GM12878 (cell line): ENCODE results near the gene COL16A1. TPM values are rescaled to one million over a fixed set of nuclear protein-coding genes. Genes with fewer than 3 reads are reported as not detected.

ENCODE experiments used
- ATAC-seq: fragments of 200-7000 bp; cut with Tn5 transposase; 3 replicates; pipeline ENCODE4 v1.9.1; 2020; ENCODE audit warnings: mild to moderate bottlenecking, moderate library complexity
- BruUV-seq: library from RNA; stranded (reverse); fragments of 400-500 nt; replicated peaks from 2 replicates; lab custom pipeline; 2021; lab: Mats Ljungman, UMichigan
- CTCF ChIA-PET: fragments of 300-600 bp; sonication (Branson Sonifier 250); formaldehyde crosslinking; extraction: SDS; loops from one replicate; lab custom pipeline; 2021; ENCODE audit warnings: inconsistent platforms; lab: Yijun Ruan, JAX
- POLR2A ChIA-PET: fragments of 350-600 bp; formaldehyde crosslinking; extraction: SDS; loops from one replicate; lab custom pipeline; 2021; ENCODE audit warnings: inconsistent platforms; lab: Charles Lee
- RAD21 ChIA-PET: fragments of 300-600 bp; sonication (Branson Sonifier 250); formaldehyde crosslinking; loops from one replicate; lab custom pipeline; 2023; ENCODE audit warnings: antibody characterized with exemption; ENCODE audit not compliant: unreplicated experiment; lab: Charles Lee
- SMC1A ChIA-PET: fragments of 300-600 bp; sonication (Branson Sonifier 250); formaldehyde crosslinking; loops from one replicate; lab custom pipeline; 2023; ENCODE audit not compliant: unreplicated experiment, uncharacterized antibody; lab: Charles Lee
- DNase-seq: peaks from one replicate; pipeline ENCODE4 v3.0.0-alpha.2; 2011; ENCODE audit warnings: low read depth, low spot score
- FAIRE-seq: peaks from 3 replicates; lab custom pipeline; 2011; peaks lifted over from hg19 to GRCh38; lab: Jason Lieb, UNC
- H2AFZ ChIP-seq: 2 replicates; pipeline ENCODE4 v1.6.0; 2011; ENCODE audit warnings: low read depth, low read length, control low read depth; ENCODE audit not compliant: control insufficient read depth
- H3K27ac ChIP-seq: 2 replicates; pipeline ENCODE4 v1.5.1; 2011; ENCODE audit warnings: control low read depth; ENCODE audit not compliant: control insufficient read depth, insufficient read depth
- H3K27me3 ChIP-seq, 2 experiments: replicated peaks in 1 of 2; 2 replicates each; pipeline versions ENCODE4 v1.6.0 to v1.6.1; 2011; ENCODE audit warnings: low read length in 1 of 2; ENCODE audit not compliant: control insufficient read depth in 2 of 2, insufficient read depth in 2 of 2
- H3K36me3 ChIP-seq, 2 experiments: 2 replicates each; pipeline ENCODE4 v1.5.1; 2011; ENCODE audit warnings: low read length in 1 of 2; ENCODE audit not compliant: control insufficient read depth in 2 of 2, insufficient read depth in 2 of 2
- H3K4me1 ChIP-seq: 2 replicates; pipeline ENCODE4 v1.6.1; 2011; ENCODE audit warnings: mild to moderate bottlenecking, low read length, moderate library complexity, mixed read lengths; ENCODE audit not compliant: control insufficient read depth, insufficient read depth
- H3K4me2 ChIP-seq: 2 replicates; pipeline ENCODE4 v1.6.0; 2011; ENCODE audit warnings: control low read depth; ENCODE audit not compliant: control insufficient read depth, insufficient read depth
- H3K4me3 ChIP-seq: fragments of 200-600 bp; sonication (generic); 2 replicates; pipeline ENCODE4 v1.5.1; 2016
- H3K79me2 ChIP-seq: 2 replicates; pipeline ENCODE4 v1.6.0; 2011; ENCODE audit warnings: low read length; ENCODE audit not compliant: control insufficient read depth, insufficient read depth
- H3K9ac ChIP-seq: 2 replicates; pipeline ENCODE4 v1.8.0; 2011; ENCODE audit warnings: low read length, control low read depth, mixed read lengths; ENCODE audit not compliant: control insufficient read depth, insufficient read depth
- H3K9me3 ChIP-seq: replicated peaks from 3 replicates; pipeline ENCODE4 v1.5.1; 2011; ENCODE audit warnings: mild to moderate bottlenecking, low read length; ENCODE audit not compliant: control insufficient read depth, insufficient read depth
- H4K20me1 ChIP-seq: 2 replicates; pipeline ENCODE4 v1.6.0; 2011; ENCODE audit not compliant: control insufficient read depth, insufficient read depth
- ATF7 ChIP-seq: fragments of 450-650 bp; IDR thresholded peaks from 2 replicates; pipeline ENCODE4 v1.6.1; 2016; ENCODE audit warnings: low read depth, mild to moderate bottlenecking
- BMI1 ChIP-seq: fragments of 450-650 bp; IDR thresholded peaks from 2 replicates; pipeline ENCODE4 v1.6.1; 2016; ENCODE audit warnings: mild to moderate bottlenecking, moderate library complexity, borderline replicate concordance
- CBFB ChIP-seq: IDR thresholded peaks from 2 replicates; pipeline ENCODE4 v1.6.1; 2016; ENCODE audit warnings: antibody characterized with exemption, low read depth
- CBX5 ChIP-seq: sonication (generic); IDR thresholded peaks from 2 replicates; pipeline ENCODE4 v1.6.1; 2016; ENCODE audit warnings: low read depth, moderate library complexity, mild to moderate bottlenecking, inconsistent platforms
- CREM ChIP-seq: IDR thresholded peaks from 2 replicates; pipeline ENCODE4 v1.6.1; 2014; ENCODE audit warnings: antibody characterized with exemption, low read depth
- E2F4 ChIP-seq: IDR thresholded peaks from 2 replicates; pipeline ENCODE4 v1.6.1; 2012; ENCODE audit warnings: low read depth, low read length, improper control_type of control experiment
- E2F8 ChIP-seq: fragments of 450-650 bp; IDR thresholded peaks from 2 replicates; pipeline ENCODE4 v1.6.1; 2018; ENCODE audit warnings: mild to moderate bottlenecking, low read depth, moderate library complexity; ENCODE audit not compliant: partially characterized antibody
- JUNB ChIP-seq: IDR thresholded peaks from 2 replicates; pipeline ENCODE4 v1.6.1; 2016; ENCODE audit warnings: antibody characterized with exemption, mild to moderate bottlenecking
- KLF5 ChIP-seq: fragments of 450-650 bp; IDR thresholded peaks from 2 replicates; pipeline ENCODE4 v1.6.1; 2014; ENCODE audit warnings: mild to moderate bottlenecking; ENCODE audit not compliant: partially characterized antibody
- NKRF ChIP-seq: fragments of 450-650 bp; conservative IDR thresholded peaks from 2 replicates; pipeline ENCODE4 v1.6.1; 2017; ENCODE audit warnings: mild to moderate bottlenecking, moderate library complexity
- PBX3 ChIP-seq: IDR thresholded peaks from 2 replicates; pipeline ENCODE4 v1.6.1; 2011; ENCODE audit warnings: mild to moderate bottlenecking, low read depth, low read length, moderate library complexity; ENCODE audit not compliant: insufficient replicate concordance
- POLR2AphosphoS2 ChIP-seq: IDR thresholded peaks from 2 replicates; pipeline ENCODE4 v1.6.1; 2011; ENCODE audit warnings: low read depth, mild to moderate bottlenecking, low read length, improper control_type of control experiment, moderate library complexity
- SMAD1 ChIP-seq: fragments of 450-650 bp; IDR thresholded peaks from 2 replicates; pipeline ENCODE4 v1.6.1; 2018; ENCODE audit warnings: mild to moderate bottlenecking, low read depth; ENCODE audit not compliant: partially characterized antibody
- TCF3 ChIP-seq: IDR thresholded peaks from 2 replicates; pipeline ENCODE4 v1.6.1; 2012; ENCODE audit warnings: low read depth, mild to moderate bottlenecking, low read length, borderline replicate concordance; ENCODE audit not compliant: insufficient read depth
- WGBS: methylation state at CpG from one replicate; pipeline ENCODE4 v1.1.6; 2016; ENCODE audit warnings: low lambda C conversion rate; ENCODE audit not compliant: insufficient replicate concordance, insufficient coverage; ENCODE audit errors: missing lambda C conversion rate; 5-methylcytosine and 5-hydroxymethylcytosine counted together
- in situ Hi-C: fragments of 300-500 bp; cut with MboI; formaldehyde crosslinking; loops from 9 replicates; pipeline ENCODE4 v1.14.3; 2018; ENCODE audit warnings: mixed read lengths
- intact Hi-C: fragments of 100-400 bp; cut with micrococcal nuclease; formaldehyde crosslinking; loops from one replicate; pipeline ENCODE4 v1.14.2; 2022; ENCODE audit not compliant: unreplicated experiment
- polyA plus RNA-seq, 11 experiments: library from polyadenylated mRNA; depleted of rRNA in 4 of 11; unstranded in 6 of 11; stranded (reverse) in 5 of 11; fragments of >200 nt; fragmentation: Nextera tagmentation in 4 of 11; fragmentation: Illumina TruSeq in 1 of 11; extraction: Ambion mirVana in 4 of 11; extraction: Trizol in 1 of 11; gene quantifications; 1 replicate in 1 of 11; 2 replicates in 10 of 11; pipeline versions ENCODE4 v1.2.1 to v1.2.3, GENCODE V29; 2011 to 2016; ENCODE audit warnings: inconsistent platforms in 2 of 11, missing spikeins in 2 of 11, low read depth in 1 of 11
- total RNA-seq, 4 experiments: library from RNA; depleted of rRNA in 3 of 4; stranded (reverse); fragments of >200 nt in 3 of 4; fragmentation: Illumina TruSeq in 1 of 4; extraction: Trizol in 1 of 4; gene quantifications; 2 replicates each; pipeline versions ENCODE4 v1.2.1 to v1.2.3, GENCODE V29; 2013 to 2021

The COL16A1 gene
- total and polyA plus RNA-seq, 10 of the 15 experiments (the other 5 are each of a cell fraction or from before 2014, with no cell fraction given) = 0.02 to 3.7 (median 0.59) TPM

- in situ Hi-C loops = no loop called here
- CTCF ChIA-PET = interaction anchor here (0.5 to 2.6 kb wide), 12 partner anchors 9 to 120 kb away, joined by 3 to 10 read pairs (median 4); no protein-coding TSS in a partner anchor
Observed at GRCh38 chr1:31650161-31651088, 53.4 kb downstream of the COL16A1 start.

More at GRCh38 chr1:31650161-31651088, 53.4 kb downstream of the COL16A1 start:
- no peaks in the 10 kb centered on the region for H3K79me2 ChIP-seq
- no peak for DNase-seq
- no peaks in the 10 kb centered on the region for H3K4me1 ChIP-seq
- no peaks in the 10 kb centered on the region; a peak in 1 of 4 replicates for H3K27me3 ChIP-seq
- H2AFZ ChIP-seq = no peak overlapping the region
- ChIA-PET POLR2A (interaction anchor here (0.5 to 1.1 kb wide), 3 partner anchors 10 to 11 kb away, joined by 3 to 4 read pairs (median 4); no protein-coding TSS in a partner anchor), SMC1A (interaction anchor here (0.8 to 2.0 kb wide), 5 partner anchors 12 to 228 kb away, joined by 3 to 19 read pairs (median 3); no protein-coding TSS in a partner anchor), RAD21 (interaction anchor here (0.6 to 1.3 kb wide), 3 partner anchors 10 to 51 kb away, joined by 3 to 7 read pairs (median 3); no protein-coding TSS in a partner anchor)
- 56% methylated on average over 9 of the region's 9 CpGs for WGBS
- no peak for ATAC-seq
- H3K4me2 ChIP-seq = no peak overlapping the region
- no TSS peak for BruUV-seq
- no peak overlapping the region for H3K4me3 ChIP-seq
- H4K20me1 ChIP-seq = no peaks in the 10 kb centered on the region
- H3K36me3 ChIP-seq = no peaks in the 10 kb centered on the region
- no peak for TF ChIP-seq SMAD1
- no peak for TF ChIP-seq JUNB
- no peak for TF ChIP-seq PBX3
- no peak for TF ChIP-seq TCF3
- no peak for TF ChIP-seq CBX5
- no peak for TF ChIP-seq E2F4
- no peak for TF ChIP-seq CBFB
- TF ChIP-seq E2F8 = no peak
- TF ChIP-seq ATF7 = no peak
- no peak for TF ChIP-seq NKRF
- TF ChIP-seq POLR2AphosphoS2 = no peak
- no peak for TF ChIP-seq CREM
- TF ChIP-seq BMI1 = no peak
- TF ChIP-seq KLF5 = no peak
- intact Hi-C loops = no loop called here
- H3K27ac ChIP-seq = no peak overlapping the region
- H3K9me3 ChIP-seq = no peaks in the 10 kb centered on the region
- no peak overlapping the region for H3K9ac ChIP-seq
- FAIRE-seq = no peak
